ENCODE data around the gene SH3PXD2A. TPM values are rescaled to one million over a fixed set of nuclear protein-coding genes. Genes with fewer than 3 reads are reported as not detected.

SH3PXD2A gene
- total and polyA plus RNA-seq, 9 of the 15 experiments (the other 6 are each of a cell fraction or from before 2014, with no cell fraction given), result 0.41 to 9.3 (median 2.5) TPM

GRCh38 chr10:103573205-103573487, 282.2 kb downstream of the SH3PXD2A start:
- Histone ChIP-seq H3K4me3 (no peak overlapping the region), H3K4me1 (replicated peaks in 1 of 2; ENCODE audit: control insufficient read depth in 2 of 2, insufficient read depth in 2 of 2, low read length in 2 of 2) (peaks cover 4 to 18% of the 10 kb centered on the region in 2 experiments; a peak in 4 of 5 replicates), H3K9me1 (ENCODE audit: control insufficient read depth, insufficient read depth, low read length) (peaks cover 2% of the 10 kb centered on the region), H3K36me3 (ENCODE audit: control insufficient read depth, insufficient read depth, low read length) (no peaks in the 10 kb centered on the region), H3K27ac (ENCODE audit: extremely low read depth, low read depth, low read length) (no peak overlapping the region), H3K79me2 (ENCODE audit: control insufficient read depth, insufficient read depth, low read length) (no peaks in the 10 kb centered on the region), H3K9me3 (replicated peaks; ENCODE audit: control insufficient read depth, insufficient read depth, low read depth, low read length) (no peaks in the 10 kb centered on the region), H3K4me2 (ENCODE audit: insufficient read depth, low read length) (no peak overlapping the region), H3K27me3 (ENCODE audit: control insufficient read depth in 2 of 2, insufficient read depth in 2 of 2, low read length in 2 of 2) (peaks cover 0 to 16% of the 10 kb centered on the region in 2 experiments; a peak in 2 of 5 replicates), H4K20me1 (replicated peaks; ENCODE audit: control insufficient read depth, insufficient read depth, low read length) (no peaks in the 10 kb centered on the region; the same call in 1 of the 2 replicates), H3K9ac (ENCODE audit: insufficient read depth in 1 of 2, low read depth in 2 of 2, low read length in 2 of 2) (no peak overlapping the region), H2AFZ (ENCODE audit: low read depth, low read length) (no peak overlapping the region)
- intact Hi-C loops (cut with micrococcal nuclease) (no loop called here), in situ Hi-C loops (cut with MboI) (no loop called here)
- DNase-seq (ENCODE audit: extremely low read depth in 1 of 4, low spot score in 3 of 4) (no peak), ATAC-seq (no peak), FAIRE-seq (no peak)
- POLR2A ChIA-PET, result interaction anchor here (0.5 kb wide), 1 partner anchor 22 kb away, joined by 3 read pairs; no protein-coding TSS in a partner anchor
- 23% methylated on average over 6 of the region's 7 CpGs for WGBS (ENCODE audit: insufficient coverage, low coverage, missing lambda C conversion rate)
- no TSS peak for BruUV-seq (replicated peaks)
- CTCF ChIA-PET (ENCODE audit: low intra/inter-chr PET ratio), result no interaction called here
- TF ChIP-seq FOXJ3 (CRISPR knock-in tag; IDR thresholded peaks at IDR 0.05), result no peak

- peaks cover 2% of the 10 kb centered on the region for H3K9me1 ChIP-seq (ENCODE audit: control insufficient read depth, insufficient read depth, low read length)
- peaks cover 4 to 18% of the 10 kb centered on the region in 2 experiments; a peak in 4 of 5 replicates for H3K4me1 ChIP-seq (replicated peaks in 1 of 2; ENCODE audit: control insufficient read depth in 2 of 2, insufficient read depth in 2 of 2, low read length in 2 of 2)
- H3K9ac ChIP-seq (ENCODE audit: insufficient read depth in 1 of 2, low read depth in 2 of 2, low read length in 2 of 2), result no peak overlapping the region
- no peaks in the 10 kb centered on the region; the same call in 1 of the 2 replicates for H4K20me1 ChIP-seq (replicated peaks; ENCODE audit: control insufficient read depth, insufficient read depth, low read length)
- DNase-seq (ENCODE audit: extremely low read depth in 1 of 4, low spot score in 3 of 4) (no peak), ATAC-seq (no peak), FAIRE-seq (no peak)
- H3K36me3 ChIP-seq (ENCODE audit: control insufficient read depth, insufficient read depth, low read length), result no peaks in the 10 kb centered on the region
- POLR2A ChIA-PET, result interaction anchor here (0.5 kb wide), 1 partner anchor 21 kb away, joined by 3 read pairs; no protein-coding TSS in a partner anchor
- intact Hi-C loops (cut with micrococcal nuclease) (no loop called here), in situ Hi-C loops (cut with MboI) (no loop called here)
- WGBS (ENCODE audit: insufficient coverage, low coverage, missing lambda C conversion rate), result 36% methylated on average over 6 of the region's 10 CpGs
- H3K4me3 ChIP-seq, result no peak overlapping the region
- H3K4me2 ChIP-seq (ENCODE audit: insufficient read depth, low read length), result no peak overlapping the region
- no peak overlapping the region for H2AFZ ChIP-seq (ENCODE audit: low read depth, low read length)
- TF ChIP-seq ADNP (tag; IDR thresholded peaks at IDR 0.05) (0 out of 2 replicates have a peak, but pooled peaks have one; percentile 31), RBM25 (IDR thresholded peaks at IDR 0.05; ENCODE audit: low read depth, low read length, severe bottlenecking) (peak; percentile 87), KDM1A (IDR thresholded peaks at IDR 0.05) (peak in 1 of 2 experiments; percentile 72; a peak in 2 of 4 replicates), ZNF41 (CRISPR knock-in tag; conservative IDR thresholded peaks at IDR 0.05) (no peak), ARID3B (CRISPR knock-in tag; IDR thresholded peaks at IDR 0.05; ENCODE audit: borderline replicate concordance) (no peak), BCOR (IDR thresholded peaks at IDR 0.05) (peak; percentile 62)
- no peaks in the 10 kb centered on the region for H3K9me3 ChIP-seq (replicated peaks; ENCODE audit: control insufficient read depth, insufficient read depth, low read depth, low read length)
- CTCF ChIA-PET (ENCODE audit: low intra/inter-chr PET ratio), result no interaction called here
- H3K79me2 ChIP-seq (ENCODE audit: control insufficient read depth, insufficient read depth, low read length), result no peaks in the 10 kb centered on the region
- H3K27me3 ChIP-seq (ENCODE audit: control insufficient read depth in 2 of 2, insufficient read depth in 2 of 2, low read length in 2 of 2), result peaks cover 0 to 16% of the 10 kb centered on the region in 2 experiments; a peak in 2 of 5 replicates
- no TSS peak for BruUV-seq (replicated peaks)
- H3K27ac ChIP-seq (ENCODE audit: extremely low read depth, low read depth, low read length), result no peak overlapping the region
These were observed 282.8 kb downstream of the SH3PXD2A start for GRCh38 chr10:103572347-103573204.

Measured in K562 (cell line).